GM12878 (cell line): ENCODE measurements around the gene MBD3. TPM values are rescaled to one million over a fixed set of nuclear protein-coding genes. Genes with fewer than 3 reads are reported as not detected.

Experiments used
- ATAC-seq: fragments of 200-7000 bp; cut with Tn5 transposase; 3 replicates; pipeline ENCODE4 v1.9.1; 2020; ENCODE audit warnings: mild to moderate bottlenecking, moderate library complexity
- BruUV-seq: library from RNA; stranded (reverse); fragments of 400-500 nt; replicated peaks from 2 replicates; lab custom pipeline; 2021; lab: Mats Ljungman, UMichigan
- CTCF ChIA-PET: fragments of 300-600 bp; sonication (Branson Sonifier 250); formaldehyde crosslinking; extraction: SDS; loops from one replicate; lab custom pipeline; 2021; ENCODE audit warnings: inconsistent platforms; lab: Yijun Ruan, JAX
- POLR2A ChIA-PET: fragments of 350-600 bp; formaldehyde crosslinking; extraction: SDS; loops from one replicate; lab custom pipeline; 2021; ENCODE audit warnings: inconsistent platforms; lab: Charles Lee
- RAD21 ChIA-PET: fragments of 300-600 bp; sonication (Branson Sonifier 250); formaldehyde crosslinking; loops from one replicate; lab custom pipeline; 2023; ENCODE audit warnings: antibody characterized with exemption; ENCODE audit not compliant: unreplicated experiment; lab: Charles Lee
- SMC1A ChIA-PET: fragments of 300-600 bp; sonication (Branson Sonifier 250); formaldehyde crosslinking; loops from one replicate; lab custom pipeline; 2023; ENCODE audit not compliant: unreplicated experiment, uncharacterized antibody; lab: Charles Lee
- DNase-seq: peaks from one replicate; pipeline ENCODE4 v3.0.0-alpha.2; 2011; ENCODE audit warnings: low read depth, low spot score
- FAIRE-seq: peaks from 3 replicates; lab custom pipeline; 2011; peaks lifted over from hg19 to GRCh38; lab: Jason Lieb, UNC
- H2AFZ ChIP-seq: 2 replicates; pipeline ENCODE4 v1.6.0; 2011; ENCODE audit warnings: low read depth, low read length, control low read depth; ENCODE audit not compliant: control insufficient read depth
- H3K27ac ChIP-seq: 2 replicates; pipeline ENCODE4 v1.5.1; 2011; ENCODE audit warnings: control low read depth; ENCODE audit not compliant: control insufficient read depth, insufficient read depth
- H3K27me3 ChIP-seq, 2 experiments: replicated peaks in 1 of 2; 2 replicates each; pipeline versions ENCODE4 v1.6.0 to v1.6.1; 2011; ENCODE audit warnings: low read length in 1 of 2; ENCODE audit not compliant: control insufficient read depth in 2 of 2, insufficient read depth in 2 of 2
- H3K36me3 ChIP-seq, 2 experiments: 2 replicates each; pipeline ENCODE4 v1.5.1; 2011; ENCODE audit warnings: low read length in 1 of 2; ENCODE audit not compliant: control insufficient read depth in 2 of 2, insufficient read depth in 2 of 2
- H3K4me1 ChIP-seq: 2 replicates; pipeline ENCODE4 v1.6.1; 2011; ENCODE audit warnings: mild to moderate bottlenecking, low read length, moderate library complexity, mixed read lengths; ENCODE audit not compliant: control insufficient read depth, insufficient read depth
- H3K4me2 ChIP-seq: 2 replicates; pipeline ENCODE4 v1.6.0; 2011; ENCODE audit warnings: control low read depth; ENCODE audit not compliant: control insufficient read depth, insufficient read depth
- H3K4me3 ChIP-seq: fragments of 200-600 bp; sonication (generic); 2 replicates; pipeline ENCODE4 v1.5.1; 2016
- H3K79me2 ChIP-seq: 2 replicates; pipeline ENCODE4 v1.6.0; 2011; ENCODE audit warnings: low read length; ENCODE audit not compliant: control insufficient read depth, insufficient read depth
- H3K9ac ChIP-seq: 2 replicates; pipeline ENCODE4 v1.8.0; 2011; ENCODE audit warnings: low read length, control low read depth, mixed read lengths; ENCODE audit not compliant: control insufficient read depth, insufficient read depth
- H3K9me3 ChIP-seq: replicated peaks from 3 replicates; pipeline ENCODE4 v1.5.1; 2011; ENCODE audit warnings: mild to moderate bottlenecking, low read length; ENCODE audit not compliant: control insufficient read depth, insufficient read depth
- H4K20me1 ChIP-seq: 2 replicates; pipeline ENCODE4 v1.6.0; 2011; ENCODE audit not compliant: control insufficient read depth, insufficient read depth
- CHD2 ChIP-seq: IDR thresholded peaks from 2 replicates; pipeline ENCODE4 v1.6.1; 2011; ENCODE audit warnings: low read depth, low read length, improper control_type of control experiment, borderline replicate concordance
- CTCF ChIP-seq, 3 experiments: IDR thresholded peaks in 2 of 3; conservative IDR thresholded peaks in 1 of 3; 2 replicates each; pipeline ENCODE4 v1.5.1; 2011; ENCODE audit warnings: low read depth in 3 of 3, low read length in 3 of 3, mild to moderate bottlenecking in 3 of 3, control low read depth in 2 of 3, moderate library complexity in 2 of 3, inconsistent platforms in 1 of 3, mixed read lengths in 1 of 3; ENCODE audit not compliant: control insufficient read depth in 2 of 3, insufficient read depth in 1 of 3; ENCODE audit errors: extremely low read depth in 1 of 3
- GABPA ChIP-seq: IDR thresholded peaks from 2 replicates; pipeline ENCODE4 v1.6.1; 2014; ENCODE audit warnings: antibody characterized with exemption, low read depth, mild to moderate bottlenecking, inconsistent platforms
- HCFC1 ChIP-seq: fragments of 150-350 bp; IDR thresholded peaks from 2 replicates; pipeline ENCODE4 v1.6.1; 2014; ENCODE audit warnings: low read length
- PKNOX1 ChIP-seq: fragments of 450-650 bp; IDR thresholded peaks from 2 replicates; pipeline ENCODE4 v1.6.1; 2016; ENCODE audit warnings: mild to moderate bottlenecking
- POLR2A ChIP-seq: IDR thresholded peaks from 2 replicates; pipeline ENCODE4 v1.6.1; 2011; ENCODE audit warnings: low read depth, mild to moderate bottlenecking, low read length
- RAD21 ChIP-seq: IDR thresholded peaks from 2 replicates; pipeline ENCODE4 v1.6.1; 2011; ENCODE audit warnings: mild to moderate bottlenecking, low read depth, low read length, moderate library complexity; ENCODE audit not compliant: insufficient read depth
- SMC3 ChIP-seq: IDR thresholded peaks from 2 replicates; pipeline ENCODE4 v1.6.1; 2011; ENCODE audit warnings: low read length, improper control_type of control experiment, borderline replicate concordance
- ZBTB33 ChIP-seq: fragments of 450-650 bp; IDR thresholded peaks from 2 replicates; pipeline ENCODE4 v1.6.1; 2017; ENCODE audit warnings: mild to moderate bottlenecking
- WGBS: methylation state at CpG from one replicate; pipeline ENCODE4 v1.1.6; 2016; ENCODE audit warnings: low lambda C conversion rate; ENCODE audit not compliant: insufficient replicate concordance, insufficient coverage; ENCODE audit errors: missing lambda C conversion rate; 5-methylcytosine and 5-hydroxymethylcytosine counted together
- in situ Hi-C: fragments of 300-500 bp; cut with MboI; formaldehyde crosslinking; loops from 9 replicates; pipeline ENCODE4 v1.14.3; 2018; ENCODE audit warnings: mixed read lengths
- intact Hi-C: fragments of 100-400 bp; cut with micrococcal nuclease; formaldehyde crosslinking; loops from one replicate; pipeline ENCODE4 v1.14.2; 2022; ENCODE audit not compliant: unreplicated experiment
- polyA plus RNA-seq, 11 experiments: library from polyadenylated mRNA; depleted of rRNA in 4 of 11; unstranded in 6 of 11; stranded (reverse) in 5 of 11; fragments of >200 nt; fragmentation: Nextera tagmentation in 4 of 11; fragmentation: Illumina TruSeq in 1 of 11; extraction: Ambion mirVana in 4 of 11; extraction: Trizol in 1 of 11; gene quantifications; 1 replicate in 1 of 11; 2 replicates in 10 of 11; pipeline versions ENCODE4 v1.2.1 to v1.2.3, GENCODE V29; 2011 to 2016; ENCODE audit warnings: inconsistent platforms in 2 of 11, missing spikeins in 2 of 11, low read depth in 1 of 11
- total RNA-seq, 4 experiments: library from RNA; depleted of rRNA in 3 of 4; stranded (reverse); fragments of >200 nt in 3 of 4; fragmentation: Illumina TruSeq in 1 of 4; extraction: Trizol in 1 of 4; gene quantifications; 2 replicates each; pipeline versions ENCODE4 v1.2.1 to v1.2.3, GENCODE V29; 2013 to 2021

The MBD3 gene
- total and polyA plus RNA-seq, 10 of the 15 experiments (the other 5 are each of a cell fraction or from before 2014, with no cell fraction given) = 0.13 to 107 (median 21.9) TPM

GRCh38 chr19:1619094-1619439, 26.4 kb upstream of the MBD3 start:
- H3K27ac ChIP-seq = no peak overlapping the region
- SMC1A ChIA-PET = no interaction called here
- no peaks in the 10 kb centered on the region for H4K20me1 ChIP-seq
- BruUV-seq = no TSS peak
- peaks cover 21 to 55% of the 10 kb centered on the region in 2 experiments for H3K36me3 ChIP-seq
- POLR2A ChIA-PET = no interaction called here
- TF ChIP-seq GABPA = no peak
- TF ChIP-seq POLR2A = peak; percentile 62
- TF ChIP-seq CHD2 = no peak
- TF ChIP-seq, all 136 proteins: peak for 1
- ATAC-seq (no peak), DNase-seq (no peak), FAIRE-seq (no peak)
- 91% methylated on average over 21 of the region's 26 CpGs for WGBS
- no peak overlapping the region for H3K4me2 ChIP-seq
- no peaks in the 10 kb centered on the region for H3K79me2 ChIP-seq
- H3K9me3 ChIP-seq = no peaks in the 10 kb centered on the region
- no peak overlapping the region for H2AFZ ChIP-seq
- H3K27me3 ChIP-seq = no peaks in the 10 kb centered on the region
- in situ Hi-C loops = no loop called here
- no peak overlapping the region for H3K9ac ChIP-seq
- intact Hi-C loops = loop anchor here (2.0 kb wide), 1 partner anchor 32 kb away; no protein-coding TSS in a partner anchor
- CTCF ChIA-PET = interaction anchor here (1.0 kb wide), 1 partner anchor 53 kb away, joined by 3 read pairs; no protein-coding TSS in a partner anchor
- H3K4me1 ChIP-seq = no peaks in the 10 kb centered on the region
- RAD21 ChIA-PET = interaction anchor here (1.0 kb wide), 1 partner anchor 32 kb away, joined by 3 read pairs; no protein-coding TSS in a partner anchor
- H3K4me3 ChIP-seq = no peak overlapping the region

GRCh38 chr19:1618157-1619093, 25.8 kb upstream of the MBD3 start:
- Histone ChIP-seq H3K36me3 (peaks cover 17 to 58% of the 10 kb centered on the region in 2 experiments), H3K9ac (no peak overlapping the region), H3K27ac (no peak overlapping the region), H3K4me2 (no peak overlapping the region), H2AFZ (no peak overlapping the region), H3K9me3 (no peaks in the 10 kb centered on the region), H3K4me3 (no peak overlapping the region), H3K4me1 (no peaks in the 10 kb centered on the region), H3K79me2 (no peaks in the 10 kb centered on the region), H4K20me1 (no peaks in the 10 kb centered on the region), H3K27me3 (no peaks in the 10 kb centered on the region)
- in situ Hi-C loops = no loop called here
- 93% methylated on average over 19 of the region's 24 CpGs for WGBS
- RAD21 ChIA-PET = interaction anchor here (1.0 kb wide), 1 partner anchor 33 kb away, joined by 3 read pairs; no protein-coding TSS in a partner anchor
- FAIRE-seq (no peak), ATAC-seq (peak; percentile 95), DNase-seq (no peak)
- POLR2A ChIA-PET = interaction anchor here (0.5 kb wide), 1 partner anchor 47 kb away, joined by 5 read pairs; no protein-coding TSS in a partner anchor
- intact Hi-C loops = loop anchor here (2.0 kb wide), 1 partner anchor 32 kb away; no protein-coding TSS in a partner anchor
- SMC1A ChIA-PET = interaction anchor here (1.5 kb wide), 1 partner anchor 54 kb away, joined by 4 read pairs; no protein-coding TSS in a partner anchor
- CTCF ChIA-PET = interaction anchor here (1.0 to 1.5 kb wide), 2 partner anchors 32 to 54 kb away, joined by 3 to 4 read pairs; no protein-coding TSS in a partner anchor
- BruUV-seq = no TSS peak
- no peak for TF ChIP-seq ZBTB33
- peak; percentile 59 for TF ChIP-seq SMC3
- TF ChIP-seq CTCF (IDR thresholded peaks at IDR 0.05 in 2 of 3, conservative IDR thresholded peaks at IDR 0.05 in 1 of 3; ENCODE audit: control insufficient read depth in 2 of 3, extremely low read depth in 1 of 3, insufficient read depth in 1 of 3, low read depth in 3 of 3, low read length in 3 of 3) = peak; percentile 48 to 72 (median 52)
- TF ChIP-seq HCFC1 = no peak
- peak; percentile 47; the same call in 1 of the 2 replicates for TF ChIP-seq PKNOX1
- peak; percentile 47 for TF ChIP-seq RAD21
